ENCODE results near the gene PTCD1. TPM values are rescaled to one million over a fixed set of nuclear protein-coding genes. Genes with fewer than 3 reads are reported as not detected.
"Not testable (repeated sequence)": the region's sequence is repeated elsewhere in the genome, so short reads cannot be mapped to it uniquely, and the experiment has no call there.

Gene PTCD1
- total RNA-seq, 1 donor from 2014 or later = 8.4 TPM

DNA sequence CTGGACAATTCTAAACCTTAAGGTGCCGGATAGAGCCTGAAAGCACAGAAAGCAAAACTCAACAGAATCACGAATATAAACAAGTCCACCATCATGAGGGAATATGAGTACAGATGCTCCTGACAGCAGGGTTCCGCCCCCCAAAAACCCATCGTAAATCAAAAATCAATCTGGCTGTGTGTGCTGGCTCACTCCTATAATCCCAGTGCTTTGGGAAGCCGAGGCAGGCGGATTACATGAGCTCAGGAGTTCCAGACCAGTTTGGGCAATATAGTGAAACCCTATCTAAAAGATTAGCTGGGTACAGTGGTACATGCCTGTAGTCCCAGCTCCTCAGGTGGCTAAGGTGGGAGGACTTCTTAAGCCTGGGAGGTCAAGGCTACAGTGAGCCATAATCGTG lies 17.6 kb downstream of the PTCD1 start:
- H3K27ac Mint-ChIP-seq = no peak overlapping the region
- no peaks in the 10 kb centered on the region for H3K9me3 Mint-ChIP-seq
- no peak for ATAC-seq (ENCODE audit: low read depth)
- H3K4me3 Mint-ChIP-seq = no peak overlapping the region
- no peaks in the 10 kb centered on the region for H3K4me1 Mint-ChIP-seq
- CTCF ChIA-PET = no interaction called here
- TF ChIP-seq, protein P1, sequence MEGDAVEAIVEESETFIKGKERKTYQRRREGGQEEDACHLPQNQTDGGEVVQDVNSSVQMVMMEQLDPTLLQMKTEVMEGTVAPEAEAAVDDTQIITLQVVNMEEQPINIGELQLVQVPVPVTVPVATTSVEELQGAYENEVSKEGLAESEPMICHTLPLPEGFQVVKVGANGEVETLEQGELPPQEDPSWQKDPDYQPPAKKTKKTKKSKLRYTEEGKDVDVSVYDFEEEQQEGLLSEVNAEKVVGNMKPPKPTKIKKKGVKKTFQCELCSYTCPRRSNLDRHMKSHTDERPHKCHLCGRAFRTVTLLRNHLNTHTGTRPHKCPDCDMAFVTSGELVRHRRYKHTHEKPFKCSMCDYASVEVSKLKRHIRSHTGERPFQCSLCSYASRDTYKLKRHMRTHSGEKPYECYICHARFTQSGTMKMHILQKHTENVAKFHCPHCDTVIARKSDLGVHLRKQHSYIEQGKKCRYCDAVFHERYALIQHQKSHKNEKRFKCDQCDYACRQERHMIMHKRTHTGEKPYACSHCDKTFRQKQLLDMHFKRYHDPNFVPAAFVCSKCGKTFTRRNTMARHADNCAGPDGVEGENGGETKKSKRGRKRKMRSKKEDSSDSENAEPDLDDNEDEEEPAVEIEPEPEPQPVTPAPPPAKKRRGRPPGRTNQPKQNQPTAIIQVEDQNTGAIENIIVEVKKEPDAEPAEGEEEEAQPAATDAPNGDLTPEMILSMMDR (IDR thresholded peaks at IDR 0.05) = no peak
- H3K36me3 Mint-ChIP-seq (ENCODE audit: low read depth) = peaks cover 84% of the 10 kb centered on the region
- H3K27me3 Mint-ChIP-seq = no peaks in the 10 kb centered on the region
- no peak for DNase-seq
- intact Hi-C loops (cut with micrococcal nuclease) = no loop called here
- POLR2A ChIA-PET = interaction anchor here (3.9 kb wide), 1 partner anchor 12 kb away, joined by 17 read pairs; the partner anchor contains the start of genes BUD31 and PDAP1

DNA sequence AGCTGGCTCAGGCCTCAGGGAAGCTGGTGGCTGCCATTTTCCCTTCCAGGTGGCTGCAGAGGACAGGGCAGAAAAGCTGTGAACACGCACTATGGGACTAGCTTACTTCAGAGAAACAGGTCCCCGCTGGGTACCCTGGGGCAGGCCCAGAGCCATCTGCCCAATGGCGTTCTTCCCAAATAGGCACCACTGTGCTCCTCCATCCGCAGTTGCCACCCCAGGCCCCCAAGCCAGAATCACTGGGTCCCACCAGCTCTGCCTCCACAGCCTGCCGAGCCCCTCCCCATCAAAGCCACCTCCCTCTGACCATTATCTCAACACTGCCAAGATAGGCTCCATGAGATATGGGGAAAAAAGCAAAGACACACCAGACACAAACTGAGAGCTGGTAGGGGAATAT lies 18.4 kb downstream of the PTCD1 start:
- TF ChIP-seq, protein P1 (IDR thresholded peaks at IDR 0.05) = no peak
- ATAC-seq (ENCODE audit: low read depth) = no peak
- Mint-ChIP-seq H3K27ac (no peak overlapping the region), H3K36me3 (ENCODE audit: low read depth) (peaks cover 88% of the 10 kb centered on the region), H3K4me1 (no peaks in the 10 kb centered on the region), H3K27me3 (no peaks in the 10 kb centered on the region), H3K9me3 (no peaks in the 10 kb centered on the region), H3K4me3 (no peak overlapping the region)
- ChIA-PET POLR2A (interaction anchor here (0.5 to 3.9 kb wide), 2 partner anchors 11 to 423 kb away, joined by 6 to 17 read pairs; partner anchors contain the start of genes BUD31 and PDAP1), CTCF (no interaction called here)
- intact Hi-C loops (cut with micrococcal nuclease) = no loop called here
- no peak for DNase-seq

DNA sequence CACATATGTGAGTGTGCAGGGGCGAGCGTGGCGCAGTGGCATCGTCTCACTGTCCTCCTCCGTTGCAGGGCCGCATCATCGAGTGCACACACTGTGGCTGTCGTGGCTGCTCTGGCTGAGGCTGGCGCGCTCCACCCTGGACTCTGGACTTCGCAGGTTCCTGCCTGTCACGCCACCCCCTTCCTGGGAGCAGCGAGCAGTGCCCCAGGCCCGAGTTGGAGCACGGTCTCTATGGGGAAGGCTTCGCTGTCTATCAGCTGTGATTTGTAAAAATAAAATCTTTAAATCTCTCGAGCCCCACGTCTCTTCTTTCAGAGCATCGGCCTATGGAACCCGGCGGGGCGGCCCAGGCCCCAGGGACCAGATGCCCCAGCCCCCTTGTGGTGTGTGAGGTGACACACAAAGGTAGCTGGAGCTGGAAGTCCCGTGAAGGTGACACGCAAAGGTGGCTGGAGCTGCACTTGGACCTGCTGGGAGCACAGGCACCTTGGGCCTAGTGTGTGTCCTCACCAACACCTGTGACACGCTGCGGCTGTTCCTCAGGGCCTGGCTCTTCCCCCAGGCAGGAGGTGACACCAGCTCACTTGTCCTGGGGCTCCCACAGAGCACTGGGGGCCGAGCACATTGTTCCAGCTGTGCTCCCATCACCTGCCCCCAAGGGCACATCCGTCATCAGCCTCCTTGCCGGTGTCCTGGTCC lies 19.1 kb downstream of the PTCD1 start:
- no peaks in the 10 kb centered on the region for H3K9me3 Mint-ChIP-seq
- intact Hi-C loops (cut with micrococcal nuclease) = no loop called here
- peaks cover 90% of the 10 kb centered on the region for H3K36me3 Mint-ChIP-seq (ENCODE audit: low read depth)
- TF ChIP-seq, protein P1 (IDR thresholded peaks at IDR 0.05) = no peak
- no peak overlapping the region for H3K4me3 Mint-ChIP-seq
- ChIA-PET CTCF (no interaction called here), POLR2A (interaction anchor here (0.6 to 3.9 kb wide), 2 partner anchors 11 to 104 kb away, joined by 4 to 17 read pairs; partner anchors contain the start of genes BUD31 and PDAP1)
- no peak overlapping the region for H3K27ac Mint-ChIP-seq
- no peaks in the 10 kb centered on the region for H3K27me3 Mint-ChIP-seq
- ATAC-seq (ENCODE audit: low read depth) = no peak
- no peaks in the 10 kb centered on the region for H3K4me1 Mint-ChIP-seq
- DNase-seq = no peak

DNA sequence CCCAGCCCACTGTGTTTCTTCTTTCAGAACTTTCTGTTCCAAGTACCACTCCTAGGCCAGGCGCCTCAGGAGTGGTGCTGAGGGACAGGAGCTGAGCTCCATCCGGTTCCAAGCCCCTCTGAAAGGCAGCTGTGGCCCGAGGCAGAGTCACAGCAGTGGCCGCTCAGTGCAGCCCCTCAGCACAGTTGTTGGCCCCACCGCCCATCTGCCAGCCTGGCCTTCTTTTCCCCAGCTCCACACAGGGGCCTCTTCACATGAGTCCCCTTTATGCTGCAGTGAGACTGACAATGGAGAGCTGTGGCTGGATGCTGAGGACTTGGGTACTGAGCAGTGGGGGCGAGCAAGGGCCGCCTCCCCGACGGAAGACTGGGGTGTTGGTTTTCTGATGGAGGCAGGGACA lies 20.3 kb downstream of the PTCD1 start:
- intact Hi-C loops (cut with micrococcal nuclease) = no loop called here
- Mint-ChIP-seq H3K36me3 (ENCODE audit: low read depth) (peaks cover 83% of the 10 kb centered on the region), H3K4me1 (no peaks in the 10 kb centered on the region), H3K27ac (no peak overlapping the region), H3K9me3 (no peaks in the 10 kb centered on the region), H3K4me3 (no peak overlapping the region), H3K27me3 (no peaks in the 10 kb centered on the region)
- TF ChIP-seq, protein P1 (IDR thresholded peaks at IDR 0.05) = no peak
- no peak for DNase-seq
- ATAC-seq (ENCODE audit: low read depth) = no peak
- CTCF ChIA-PET = no interaction called here
- POLR2A ChIA-PET = interaction anchor here (3.9 kb wide), 1 partner anchor 9 kb away, joined by 17 read pairs; the partner anchor contains the start of genes BUD31 and PDAP1

DNA sequence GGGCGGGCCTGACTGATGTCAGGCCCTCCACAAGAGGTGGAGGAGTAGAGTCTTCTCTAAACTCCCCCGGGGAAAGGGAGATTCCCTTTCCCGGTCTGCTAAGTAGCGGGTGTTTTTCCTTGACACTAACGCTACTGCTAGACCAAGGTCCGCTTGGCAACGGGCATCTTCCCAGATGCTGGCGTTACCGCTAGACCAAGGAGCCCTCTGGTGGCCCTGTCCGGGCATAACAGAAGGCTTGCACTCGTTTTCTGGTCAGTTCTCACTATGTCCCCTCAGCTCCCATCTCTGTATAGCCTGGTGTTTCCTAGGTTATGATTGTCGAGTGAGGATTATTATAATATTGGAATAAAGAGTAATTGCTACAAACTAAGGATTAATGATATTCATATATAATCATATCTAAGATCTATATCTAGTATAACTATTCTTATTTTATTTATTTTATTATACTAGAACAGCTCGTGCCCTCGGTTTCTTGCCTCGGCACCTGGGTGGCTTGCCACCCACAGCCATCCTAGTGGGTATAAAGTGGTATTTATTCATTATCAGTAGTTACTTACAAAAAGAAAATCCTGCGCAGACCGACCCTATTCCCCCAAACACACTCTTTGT lies 23.0 kb downstream of the PTCD1 start:
- not testable (repeated sequence) for H3K27ac Mint-ChIP-seq; DNase-seq; ATAC-seq (ENCODE audit: low read depth); H3K4me1 Mint-ChIP-seq; H3K4me3 Mint-ChIP-seq; H3K27me3 Mint-ChIP-seq; H3K9me3 Mint-ChIP-seq
- H3K36me3 Mint-ChIP-seq (ENCODE audit: low read depth) = peaks cover 89% of the 10 kb centered on the region
- POLR2A ChIA-PET = interaction anchor here (0.6 to 0.7 kb wide), 3 partner anchors 9 to 84 kb away, joined by 3 to 7 read pairs (median 4); partner anchors contain the start of gene ZNF394
- intact Hi-C loops (cut with micrococcal nuclease) = loop anchor here (1.0 kb wide), 1 partner anchor 50 kb away; no protein-coding TSS in a partner anchor
- CTCF ChIA-PET = interaction anchor here (1.1 to 1.4 kb wide), 3 partner anchors 48 to 54 kb away, joined by 5 to 6 read pairs (median 5); no protein-coding TSS in a partner anchor
